GM21423 (cell line): ENCODE data around the gene ITSN1.
"Not testable (repeated sequence)": the region's sequence is repeated elsewhere in the genome, so short reads cannot be mapped to it uniquely, and the experiment has no call there.

Experiments
- ATAC-seq: cut with Tn5 transposase; IDR thresholded peaks from one replicate; pipeline ENCODE4 v1.9.1; 2021; ENCODE audit warnings: mild to moderate bottlenecking, moderate library complexity; ENCODE audit not compliant: unreplicated experiment

The ITSN1 gene

DNA sequence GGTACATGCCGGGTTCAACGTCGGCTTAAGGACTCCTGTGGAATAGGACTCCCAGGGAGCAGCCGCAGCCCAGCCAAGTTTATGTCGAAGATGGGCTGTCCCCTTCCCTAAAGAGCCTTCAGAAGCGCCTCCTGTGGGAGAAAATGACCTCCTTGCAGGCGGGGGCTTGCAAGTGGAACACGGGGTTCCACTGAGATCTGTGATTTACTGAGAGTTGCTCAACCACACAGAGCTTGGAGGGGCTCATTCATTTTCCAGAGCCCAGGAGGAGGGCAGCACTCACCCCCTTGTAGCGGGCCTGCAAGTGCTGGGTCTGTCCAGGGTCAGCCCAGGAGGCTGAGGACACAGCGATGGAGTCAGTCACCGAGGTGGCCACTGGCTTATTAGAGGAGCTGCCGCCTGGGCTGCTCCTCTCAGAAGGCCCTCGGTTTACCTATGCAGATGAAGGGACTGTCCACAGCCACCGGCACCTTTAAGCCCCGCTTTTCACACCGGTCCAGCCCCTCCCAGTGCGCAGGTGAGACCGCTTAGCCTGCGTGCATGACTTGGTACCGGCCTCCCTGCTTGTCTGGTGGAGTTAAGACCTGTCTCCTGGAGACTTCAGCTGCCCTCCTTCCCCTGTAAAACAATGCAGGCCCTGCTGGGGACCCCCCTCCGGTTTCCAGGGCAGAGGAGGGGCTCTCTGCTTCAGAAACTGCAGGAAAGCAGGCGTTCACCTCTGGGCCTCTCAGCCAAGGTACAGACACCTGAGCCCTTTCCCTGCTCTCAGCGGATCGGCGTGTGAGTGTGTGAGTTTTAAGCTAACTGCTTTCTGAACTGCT is 215.8 kb downstream of the ITSN1 start:
- ATAC-seq = no peak

DNA sequence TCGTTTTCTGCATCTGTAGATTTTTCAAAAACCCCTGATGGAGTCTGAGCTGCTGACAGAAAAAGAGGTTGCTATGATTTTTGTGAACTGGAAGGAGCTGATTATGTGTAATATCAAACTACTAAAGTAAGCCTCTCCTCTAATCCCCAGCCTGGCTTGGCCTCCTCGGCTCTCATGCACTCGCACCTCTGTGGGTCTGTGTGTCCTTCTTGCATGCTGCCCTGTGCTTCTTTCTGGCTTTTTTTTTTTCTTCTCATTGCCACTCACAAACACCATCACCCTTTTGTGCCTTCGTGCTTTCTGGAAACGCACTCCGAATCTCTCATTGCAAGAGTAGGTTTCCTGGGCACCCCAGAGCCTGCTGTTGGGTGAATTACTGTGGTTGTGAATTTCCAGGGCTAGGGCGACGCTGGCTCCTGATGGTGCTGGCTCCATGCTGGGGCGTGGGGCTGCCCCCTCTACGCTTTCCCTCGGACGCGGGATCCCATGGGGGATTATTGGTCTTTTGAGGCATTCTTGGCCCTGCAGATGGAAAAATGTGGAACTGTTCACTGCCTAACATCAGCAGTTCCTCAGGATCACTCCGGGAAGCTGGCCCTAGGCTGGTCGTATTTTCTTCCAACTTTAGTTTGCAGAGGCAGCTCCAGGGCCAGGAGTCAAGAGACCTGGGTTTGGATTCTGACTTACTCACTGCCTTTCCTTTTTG is 216.5 kb downstream of the ITSN1 start:
- ATAC-seq = no peak

DNA sequence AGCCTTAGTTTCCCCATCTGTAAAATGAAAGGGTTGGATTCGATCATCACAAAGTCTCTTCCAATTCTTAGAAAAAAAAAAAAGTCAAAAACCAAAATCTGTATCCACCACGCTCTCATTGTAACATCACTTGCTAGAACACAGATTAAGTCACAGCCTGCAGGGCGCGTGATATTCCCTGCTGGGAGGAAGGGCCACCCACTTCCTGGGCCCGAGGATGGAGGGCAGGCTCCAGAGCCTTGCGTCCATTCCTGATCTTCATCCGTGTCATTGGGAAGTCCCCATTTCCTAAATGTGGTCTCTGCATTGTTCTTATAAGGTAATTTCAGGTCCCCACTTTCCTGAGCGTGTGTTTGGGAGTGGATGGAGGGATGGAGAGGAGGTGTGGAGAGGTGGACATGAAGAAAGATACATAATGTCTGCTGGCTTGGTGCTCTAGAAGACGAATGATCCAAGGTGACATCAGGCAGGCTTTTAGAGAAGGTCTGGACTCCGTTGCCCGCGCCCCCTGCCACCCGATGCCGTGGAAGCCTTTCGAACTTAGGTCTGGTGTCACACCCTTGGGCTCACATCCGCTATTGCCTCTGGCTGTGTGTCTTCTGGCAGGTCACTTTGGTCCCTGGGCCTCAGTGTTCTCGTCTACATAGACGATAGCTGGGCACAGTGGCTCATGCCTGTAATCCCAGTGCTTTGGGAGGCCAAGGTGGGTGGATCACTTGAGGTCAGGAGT is 217.2 kb downstream of the ITSN1 start:
- ATAC-seq = no peak

DNA sequence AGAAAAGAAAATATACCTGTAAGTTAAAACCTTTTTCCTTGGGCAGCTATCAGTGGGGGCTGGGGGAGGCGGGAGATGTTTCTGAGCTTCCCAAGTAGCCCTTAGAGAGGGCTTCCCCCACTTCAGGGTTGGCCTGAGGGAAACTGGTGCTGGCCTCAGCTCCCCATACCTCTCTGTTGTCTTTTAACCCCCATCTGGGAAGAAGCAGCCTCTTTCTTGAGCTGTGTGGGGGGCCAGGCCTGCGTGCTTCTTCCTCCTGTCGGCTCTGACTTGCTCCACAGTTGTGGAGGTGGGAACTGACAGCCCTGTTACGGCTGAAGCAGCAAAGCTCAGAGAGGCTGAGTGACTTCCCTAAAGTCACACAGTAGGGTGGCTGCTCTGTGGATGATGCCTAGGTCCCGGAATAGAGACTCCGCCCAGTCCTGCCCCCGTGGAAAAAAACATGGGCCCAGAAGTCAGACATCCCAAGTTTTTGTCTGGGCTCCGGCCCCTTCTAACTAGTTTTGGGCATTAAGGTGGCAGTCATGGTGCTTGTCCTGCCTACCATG is 218.1 kb downstream of the ITSN1 start:
- no peak for ATAC-seq

DNA sequence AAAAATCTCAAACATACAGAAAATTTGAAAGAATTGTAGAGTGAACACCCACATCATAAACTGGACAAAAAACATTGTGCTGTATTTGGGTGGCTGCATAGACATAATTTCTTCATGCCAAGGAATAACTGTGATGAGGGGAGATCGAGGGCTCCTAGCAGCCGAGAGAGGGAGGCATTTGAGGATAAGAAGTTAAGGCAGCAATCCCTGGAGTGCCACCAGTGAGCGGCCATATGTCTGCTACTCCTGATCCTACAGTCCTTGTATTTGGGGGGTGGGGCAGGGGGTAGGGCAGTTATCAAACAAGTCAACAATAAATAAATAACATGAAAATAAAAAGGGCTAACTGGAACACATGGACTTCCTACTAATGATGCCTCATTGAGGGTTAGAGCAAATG is 218.8 kb downstream of the ITSN1 start:
- ATAC-seq = no peak

DNA sequence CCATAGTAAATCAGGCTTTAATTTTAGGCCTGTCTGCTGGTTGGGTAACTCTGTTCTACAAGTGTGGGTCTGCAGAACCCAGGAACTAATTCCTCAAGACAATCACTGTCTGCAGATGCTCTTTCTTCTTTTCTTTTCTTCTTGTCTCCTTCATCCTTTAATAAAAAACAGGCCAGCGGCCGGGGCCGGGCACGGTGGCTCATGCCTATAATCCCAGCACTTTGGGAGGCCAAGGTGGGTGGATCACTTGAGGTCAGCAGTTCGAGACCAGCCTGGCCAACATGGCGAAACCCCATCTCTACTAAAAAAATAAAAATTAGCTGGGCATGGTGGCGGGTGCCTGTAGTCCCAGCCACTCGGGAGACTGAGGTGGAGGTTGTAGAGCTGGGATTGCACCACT is 220.9 kb downstream of the ITSN1 start:
- not testable (repeated sequence) for ATAC-seq

DNA sequence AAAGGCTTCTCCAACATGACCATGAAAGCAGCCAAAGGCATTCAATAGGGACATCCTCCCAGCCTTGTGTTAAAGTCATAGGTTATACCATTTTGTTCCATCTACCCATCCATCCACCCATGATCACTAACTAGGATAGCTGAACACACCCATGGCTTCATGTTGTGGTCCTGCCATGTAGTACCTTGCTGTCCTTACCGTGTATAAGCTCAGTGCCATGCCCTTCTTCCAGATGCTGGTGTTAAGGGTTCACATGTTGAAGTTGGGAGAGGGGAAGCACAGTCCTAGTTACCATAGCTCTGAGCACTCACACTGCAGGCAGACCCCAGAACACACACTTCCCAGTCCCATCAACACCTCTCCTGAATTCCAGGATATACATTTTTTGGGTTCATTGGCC is 221.8 kb downstream of the ITSN1 start:
- ATAC-seq = no peak

DNA sequence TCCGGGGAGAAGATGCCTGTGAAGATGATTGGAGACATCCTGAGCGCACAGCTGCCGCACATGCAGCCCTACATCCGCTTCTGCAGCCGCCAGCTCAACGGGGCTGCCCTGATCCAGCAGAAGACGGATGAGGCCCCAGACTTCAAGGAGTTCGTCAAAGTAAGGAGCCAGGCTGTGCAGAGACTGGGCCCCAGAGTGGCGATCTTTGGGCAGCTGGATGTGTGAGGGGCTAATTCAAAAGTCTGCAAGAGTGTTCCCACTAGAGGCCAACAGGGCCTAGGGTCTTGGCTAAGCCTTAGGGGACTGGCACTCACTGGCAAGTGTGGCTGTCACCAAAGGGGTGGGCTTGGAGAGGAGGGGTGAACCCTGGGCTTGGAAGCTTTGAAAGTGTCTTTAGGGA is 222.9 kb downstream of the ITSN1 start:
- no peak for ATAC-seq

DNA sequence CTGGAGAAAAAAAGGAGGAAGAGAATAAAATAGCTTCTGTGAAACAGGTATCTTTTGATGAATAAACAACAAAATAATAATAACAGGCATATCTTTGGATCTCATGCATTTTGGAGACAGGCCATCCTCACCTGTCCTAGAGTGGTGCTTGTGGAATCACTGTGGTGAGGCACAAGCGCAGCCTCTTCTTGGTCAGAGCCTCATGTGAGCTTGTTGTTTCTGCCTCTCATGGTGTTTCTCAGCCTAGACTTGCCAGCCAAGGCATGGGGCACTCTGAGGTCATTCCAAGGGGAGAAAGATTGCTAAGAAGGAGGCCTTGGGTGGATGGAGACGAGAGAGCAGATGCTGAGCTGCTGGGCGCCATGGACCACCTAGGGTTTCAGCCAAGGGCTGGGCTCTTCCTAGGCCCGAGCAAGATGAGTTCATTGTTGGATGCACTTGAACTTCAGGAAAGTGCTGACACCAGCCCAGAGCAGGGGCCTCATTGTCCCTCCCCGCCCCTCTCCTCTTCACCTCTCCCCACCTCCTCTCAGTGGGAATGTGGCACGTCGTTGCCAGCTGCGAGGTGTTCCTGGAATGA is 223.8 kb downstream of the ITSN1 start:
- no peak for ATAC-seq

DNA sequence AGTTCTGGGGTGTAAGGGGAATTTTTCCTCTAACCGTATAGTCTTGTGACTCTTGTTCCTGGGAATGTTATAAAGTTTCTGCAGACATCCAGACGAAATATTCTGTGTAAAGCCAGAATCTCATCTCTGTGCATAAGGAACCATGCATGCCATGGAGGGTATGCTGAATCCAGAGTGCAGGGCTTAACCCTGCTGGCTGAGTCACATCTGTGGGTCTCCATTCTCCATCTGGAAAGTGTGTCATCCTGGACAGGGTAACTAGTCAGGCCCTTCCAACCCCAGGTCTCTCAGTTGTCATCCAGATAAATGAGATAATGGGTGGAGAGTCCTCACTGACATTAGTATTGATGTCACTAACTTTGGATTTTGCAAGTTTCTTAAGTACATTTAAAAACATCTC is 224.5 kb downstream of the ITSN1 start:
- no peak for ATAC-seq

DNA sequence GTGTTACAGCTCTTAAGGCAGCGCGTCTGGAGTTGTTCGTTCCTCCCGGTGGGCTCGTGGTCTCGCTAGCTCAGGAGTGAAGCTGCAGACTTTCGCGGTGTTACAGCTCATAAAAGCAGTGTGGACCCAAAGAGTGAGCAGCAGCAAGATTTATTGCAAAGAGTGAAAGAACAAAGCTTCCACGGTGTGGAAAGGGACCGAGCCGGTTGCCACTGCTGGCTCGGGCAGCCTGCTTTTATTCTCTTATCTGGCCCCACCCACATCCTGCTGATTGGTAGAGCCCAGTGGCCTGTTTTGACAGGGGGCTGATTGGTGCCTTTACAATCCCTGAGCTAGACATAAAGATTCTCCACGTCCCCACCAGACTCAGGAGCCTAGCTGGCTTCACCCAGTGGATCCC is 225.6 kb downstream of the ITSN1 start:
- not testable (repeated sequence) for ATAC-seq

DNA sequence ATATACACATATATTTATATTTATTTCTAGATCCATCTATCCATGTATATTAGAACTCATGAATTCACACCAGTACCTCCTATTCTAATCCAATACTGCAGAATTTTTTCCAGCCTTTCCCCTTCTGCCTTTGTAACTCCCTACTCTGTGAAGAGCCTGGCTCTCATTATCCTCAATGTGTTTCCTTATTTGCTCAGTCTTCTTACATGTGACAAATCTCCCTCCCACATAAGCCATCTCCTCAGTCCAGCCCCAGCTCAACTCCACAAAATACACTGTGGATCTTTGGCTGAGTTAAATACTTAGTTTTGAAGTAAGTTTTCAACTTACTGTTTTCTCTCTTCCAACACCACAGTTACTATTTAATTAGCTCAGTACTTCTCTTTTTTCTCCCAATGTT is 227.6 kb downstream of the ITSN1 start:
- ATAC-seq = no peak

DNA sequence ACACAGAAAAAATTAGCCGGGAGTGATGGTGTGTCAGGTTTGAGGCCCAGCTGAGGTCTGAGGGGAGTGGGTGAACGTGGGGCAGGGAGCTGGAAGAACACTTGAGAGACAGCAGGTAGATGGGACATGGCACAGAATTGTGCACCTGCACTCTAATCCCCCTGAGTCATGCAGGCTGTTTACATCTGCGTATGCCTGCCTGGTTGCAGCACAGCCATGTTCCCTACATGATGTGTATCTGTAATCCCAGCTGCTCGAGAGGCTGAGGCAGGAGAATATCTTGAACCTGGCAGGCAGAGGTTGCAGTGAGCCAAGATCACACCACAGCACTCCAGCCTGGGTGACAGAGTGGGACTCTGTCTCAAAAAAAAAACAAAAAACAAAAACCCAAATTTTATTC is 228.5 kb downstream of the ITSN1 start:
- ATAC-seq = no peak

DNA sequence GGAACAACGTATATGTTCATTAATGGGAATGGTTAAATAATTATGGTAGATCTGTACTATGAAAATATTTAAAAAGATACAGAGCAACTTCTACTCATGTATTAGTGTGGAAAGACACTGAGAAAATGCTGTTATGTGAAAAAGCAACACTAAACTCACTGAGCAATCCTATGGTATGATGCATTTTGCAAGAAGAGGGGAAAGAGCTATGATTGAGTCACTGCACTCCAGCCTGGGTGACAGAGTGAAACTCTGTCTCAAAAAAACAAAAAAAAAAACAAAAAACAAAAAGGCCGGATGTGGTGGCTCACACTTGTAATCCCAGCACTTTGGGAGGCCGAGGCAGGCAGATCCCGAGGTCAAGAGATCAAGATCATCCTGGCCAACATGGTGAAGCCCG is 228.9 kb downstream of the ITSN1 start:
- no peak for ATAC-seq

DNA sequence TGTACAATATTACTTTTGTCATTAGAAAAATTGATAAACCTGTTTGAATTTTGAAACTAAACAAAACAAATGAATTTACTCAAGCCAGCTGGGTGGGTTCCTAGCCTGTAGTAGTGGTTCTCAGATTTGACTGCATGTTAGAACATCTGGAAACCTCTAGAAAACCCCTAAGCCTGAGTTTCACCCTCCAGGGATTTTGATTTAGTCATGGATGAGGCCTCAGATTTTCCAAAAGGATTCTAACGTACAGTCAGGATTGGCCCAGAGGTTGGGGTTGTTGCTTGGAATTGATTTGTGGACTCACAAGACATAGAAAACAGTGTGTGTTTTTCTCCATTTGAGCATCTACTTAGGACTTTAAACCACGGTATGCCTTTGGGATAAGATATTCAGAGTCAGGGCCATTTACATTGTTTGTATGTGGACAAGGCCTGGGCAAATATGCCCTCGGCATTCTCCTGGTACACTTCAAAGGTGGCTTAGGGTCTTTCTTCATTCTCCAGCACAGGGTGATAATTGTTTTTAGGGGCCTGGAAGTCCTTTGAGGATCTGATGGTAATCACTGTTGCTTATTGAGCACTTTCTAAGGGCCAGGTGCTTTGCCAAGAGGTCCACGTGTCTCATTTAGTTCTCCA is 230.7 kb downstream of the ITSN1 start:
- no peak for ATAC-seq

DNA sequence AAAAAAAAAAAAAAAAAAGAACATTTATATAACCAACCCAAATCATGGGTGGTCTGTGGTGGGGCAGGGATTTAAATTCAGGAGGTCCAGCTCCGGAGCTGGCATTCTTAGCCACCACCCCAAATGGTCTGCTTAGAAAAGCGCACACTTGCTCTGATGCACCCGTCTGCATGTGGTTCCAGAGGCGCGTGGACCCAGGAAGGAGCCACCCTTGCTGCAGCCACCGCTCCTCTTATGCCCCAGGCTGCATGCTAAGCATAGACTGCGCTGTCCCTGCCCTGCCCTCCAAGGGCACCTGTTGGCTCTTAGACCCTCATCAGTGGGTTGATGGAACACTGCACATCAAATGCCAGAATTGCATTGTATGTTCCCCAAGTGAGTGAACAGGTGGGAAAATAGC is 231.9 kb downstream of the ITSN1 start:
- no peak for ATAC-seq

DNA sequence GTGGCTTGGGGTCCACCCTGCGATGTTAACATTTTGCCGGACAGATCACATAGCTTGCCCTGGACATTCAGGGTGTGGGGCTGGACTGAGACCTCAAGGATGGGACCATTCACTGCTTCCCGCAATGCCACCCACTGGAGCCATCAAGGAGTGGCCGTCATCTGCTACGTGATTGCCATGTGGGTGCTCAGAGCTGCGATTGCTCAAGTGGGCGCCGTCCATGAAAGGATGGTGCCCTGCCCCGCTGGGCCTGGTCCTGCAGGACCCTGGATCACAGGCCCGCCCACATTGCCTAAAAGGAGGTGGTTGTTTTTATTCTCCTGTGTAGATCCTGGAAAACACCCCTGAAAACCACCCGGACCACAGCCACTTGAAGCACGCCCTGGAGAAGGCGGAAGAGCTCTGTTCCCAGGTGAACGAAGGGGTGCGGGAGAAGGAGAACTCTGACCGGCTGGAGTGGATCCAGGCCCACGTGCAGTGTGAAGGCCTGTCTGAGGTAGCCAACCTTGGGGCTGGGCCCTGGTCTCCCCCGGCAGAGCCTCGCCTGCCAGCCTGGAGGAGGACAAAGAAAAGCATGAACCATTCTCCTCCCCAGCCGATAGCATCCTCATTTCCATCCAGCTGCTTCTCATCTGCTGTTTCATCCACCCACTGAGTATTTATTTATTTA is 232.9 kb downstream of the ITSN1 start:
- no peak for ATAC-seq

DNA sequence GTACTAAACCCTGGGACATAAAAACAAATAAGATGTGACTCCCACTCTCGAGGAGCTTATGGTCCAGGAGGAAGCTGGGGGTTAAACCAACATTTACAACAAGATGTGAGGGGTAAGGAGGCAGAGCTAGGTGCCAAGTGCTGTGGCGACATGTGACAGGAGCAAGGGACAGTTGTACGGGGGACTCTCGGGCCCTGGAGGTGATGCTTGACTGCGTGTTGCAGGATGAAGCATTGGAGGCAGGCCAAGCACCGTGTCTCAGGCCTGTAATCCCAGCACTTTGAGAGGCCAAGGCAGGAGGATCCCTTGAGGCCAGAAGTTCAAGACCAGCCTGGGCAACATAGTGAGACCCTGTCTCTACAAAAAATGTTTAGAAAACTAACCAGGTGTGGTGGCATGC is 236.5 kb downstream of the ITSN1 start:
- ATAC-seq = no peak

DNA sequence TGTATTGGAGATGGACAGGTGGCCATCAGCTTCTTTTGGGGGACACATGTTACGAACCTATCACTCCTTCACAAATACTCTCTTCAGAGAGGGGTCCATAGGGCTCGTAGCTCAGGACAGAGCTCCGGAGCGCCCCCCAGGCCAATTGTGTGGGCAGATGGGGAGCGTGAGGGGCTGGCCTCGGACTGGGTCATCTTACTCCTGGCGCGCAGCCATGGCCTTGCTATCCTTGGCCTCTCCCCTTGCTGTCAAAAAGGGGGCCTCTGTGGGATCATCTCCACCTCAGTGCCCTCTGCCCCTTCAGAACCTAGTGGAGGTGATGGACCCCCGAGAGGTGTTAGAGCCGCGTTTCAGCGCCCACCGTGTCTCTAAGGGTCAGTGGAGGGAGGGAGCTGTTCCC is 238.3 kb downstream of the ITSN1 start:
- ATAC-seq = no peak
